ENCODE results near the gene CDO1.

Gene CDO1

GRCh38 chr5:115816226-115817081 lies at the start of gene CDO1:
Gene CDO1, minus strand, starts transcription at chr5:115816659. Its CDS starts 262 bp downstream, at chr5:115816397.
- DNase-seq, result no peak

GRCh38 chr5:115859378-115859777 lies 42.9 kb upstream of the CDO1 start:
- no peak for DNase-seq

- DNase-seq, result no peak
Measured at GRCh38 chr5:115858396-115858795, 41.9 kb upstream of the CDO1 start.

- peak in 1 of 2 experiments; percentile 51 for DNase-seq
Measured at GRCh38 chr5:115857626-115858349, 41.3 kb upstream of the CDO1 start.

- DNase-seq, result no peak
Measured at GRCh38 chr5:115857057-115857479, 40.6 kb upstream of the CDO1 start.

GRCh38 chr5:115855959-115856358 lies 39.5 kb upstream of the CDO1 start:
- DNase-seq, result no peak

- no peak for DNase-seq
Measured at GRCh38 chr5:115854139-115854538, 37.7 kb upstream of the CDO1 start.

- DNase-seq, result no peak
Measured at GRCh38 chr5:115850744-115851416, 34.4 kb upstream of the CDO1 start.

GRCh38 chr5:115849258-115849798 lies 32.9 kb upstream of the CDO1 start:
- DNase-seq, result no peak

GRCh38 chr5:115847290-115847689 lies 30.8 kb upstream of the CDO1 start:
- DNase-seq, result no peak

GRCh38 chr5:115844321-115844817 lies 27.9 kb upstream of the CDO1 start:
- DNase-seq, result no peak

GRCh38 chr5:115843444-115844130 lies 27.1 kb upstream of the CDO1 start:
- no peak for DNase-seq

- no peak for DNase-seq
Measured at GRCh38 chr5:115842952-115843351, 26.5 kb upstream of the CDO1 start.

- DNase-seq, result peak; percentile 58 to 83
Measured at GRCh38 chr5:115842089-115842935, 25.9 kb upstream of the CDO1 start.

- DNase-seq, result peak; percentile 86 to 97
Measured at GRCh38 chr5:115841382-115842088, 25.1 kb upstream of the CDO1 start, which contains the start of the genes AP3S1 and ATG12. Gene AP3S1, plus strand, starts transcription at chr5:115841935. Its CDS starts 103 bp downstream, at chr5:115842038. Gene ATG12, minus strand, starts transcription at chr5:115841565. Its CDS starts 13 bp downstream, at chr5:115841552.

GRCh38 chr5:115840873-115841272 lies 24.4 kb upstream of the CDO1 start:
- no peak for DNase-seq

- DNase-seq, result peak; percentile 25 to 81
Measured at GRCh38 chr5:115838885-115839518, 22.5 kb upstream of the CDO1 start.

- DNase-seq, result no peak
Measured at GRCh38 chr5:115835481-115835880, 19.0 kb upstream of the CDO1 start.

- DNase-seq, result peak in 1 of 2 experiments; percentile 56
Measured at GRCh38 chr5:115831163-115831768, 14.8 kb upstream of the CDO1 start.

Measured in SW 1271 (cell line).